ENCODE measurements around the gene VPS50.
"Not testable (repeated sequence)": the region's sequence is repeated elsewhere in the genome, so short reads cannot be mapped to it uniquely, and the experiment has no call there.

The VPS50 gene

GRCh38 chr7:93350338-93350737, 118.2 kb downstream of the VPS50 start:
- DNase-seq, result no peak

GRCh38 chr7:93352881-93353280, 120.7 kb downstream of the VPS50 start:
- no peak for DNase-seq

GRCh38 chr7:93354815-93355214, 122.6 kb downstream of the VPS50 start:
- DNase-seq, result no peak

DNA sequence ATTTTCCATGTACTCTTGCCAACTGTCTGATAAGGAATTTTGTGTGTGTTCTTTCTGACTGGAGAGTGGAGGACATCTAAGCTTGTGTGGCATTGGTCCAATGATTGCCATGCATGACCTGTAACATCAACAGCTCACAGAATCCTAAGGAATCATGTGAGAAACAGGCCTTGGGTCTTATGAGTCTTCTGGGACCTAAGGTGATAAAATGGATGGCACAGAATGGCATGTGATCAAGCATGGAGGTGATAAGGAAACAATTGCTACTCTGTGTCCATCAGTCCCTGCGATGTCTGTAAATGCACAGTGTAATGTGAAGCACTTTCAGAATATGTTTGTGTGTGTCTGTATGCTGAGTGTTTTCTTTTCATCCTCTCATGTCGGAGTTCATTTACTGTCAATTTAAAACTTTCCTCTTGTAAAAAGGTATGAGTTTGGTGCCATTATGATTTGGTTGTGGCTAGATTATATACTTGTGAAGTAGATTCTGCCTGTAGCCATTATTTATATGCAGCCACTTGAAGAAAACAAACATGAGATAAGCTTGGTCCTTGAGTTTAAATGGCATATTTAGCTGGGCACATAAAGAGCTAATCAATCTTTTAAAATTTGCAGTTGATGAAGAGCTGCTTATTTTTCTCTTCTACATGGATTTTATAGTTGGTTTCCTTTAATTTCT, 127.5 kb downstream of the VPS50 start:
- DNase-seq, result no peak

DNA sequence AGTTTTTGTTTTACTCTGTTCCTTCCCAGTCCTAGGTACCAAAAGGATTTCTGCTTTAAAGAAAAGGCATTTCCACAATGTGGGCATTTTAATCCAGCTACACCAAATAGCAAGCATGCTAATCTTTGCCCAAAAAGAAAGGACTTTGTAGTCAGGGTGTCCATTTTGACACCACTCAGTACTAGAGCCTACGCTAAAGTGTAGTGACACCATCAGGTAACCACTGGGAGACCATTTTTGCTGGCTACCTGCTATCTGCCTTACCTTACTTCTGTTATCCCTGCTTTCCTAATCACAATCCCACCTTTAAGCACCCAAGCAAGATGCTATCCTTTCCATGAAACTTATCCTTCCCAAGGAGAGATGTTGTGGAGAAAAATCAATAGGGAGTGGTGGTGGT, 129.7 kb downstream of the VPS50 start:
- no peak for DNase-seq

DNA sequence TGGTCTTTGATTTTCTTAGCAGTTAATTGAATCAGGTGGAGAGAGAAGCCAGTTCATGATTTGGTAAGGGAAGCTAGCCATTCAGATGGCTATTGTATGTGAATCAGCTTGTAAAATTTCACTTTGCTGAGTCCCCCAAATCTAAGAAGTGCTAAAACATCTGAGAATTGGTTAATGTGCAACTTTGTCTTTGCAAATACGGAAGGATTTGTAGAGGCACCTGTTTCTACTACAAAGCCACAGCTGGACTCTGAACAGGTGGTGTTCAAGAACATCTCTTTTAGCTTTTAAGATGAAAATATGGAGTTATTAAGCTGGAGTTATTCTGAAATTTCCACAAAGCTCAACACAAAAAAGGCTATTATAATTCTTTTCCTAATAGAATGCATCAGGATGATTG, 132.6 kb downstream of the VPS50 start:
- DNase-seq, result no peak

DNA sequence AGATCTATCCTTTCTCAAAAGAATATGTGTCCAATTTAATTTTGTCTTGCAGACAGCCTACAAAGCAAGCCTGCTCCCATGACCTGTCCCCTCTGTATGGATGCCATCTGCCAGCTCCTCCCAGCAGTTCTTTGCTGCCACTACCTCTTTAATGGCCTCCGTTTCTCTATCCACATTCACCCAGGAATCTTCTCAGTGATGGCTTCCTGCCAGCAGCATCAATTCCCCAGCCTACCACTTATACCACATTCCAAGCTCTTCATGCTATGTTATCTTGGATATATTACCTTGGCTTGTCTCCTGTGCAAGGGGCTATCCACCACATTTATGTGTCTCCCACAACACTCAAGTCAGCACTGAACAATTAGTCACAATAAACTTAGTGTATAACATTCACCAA, 133.2 kb downstream of the VPS50 start:
- no peak for DNase-seq

DNA sequence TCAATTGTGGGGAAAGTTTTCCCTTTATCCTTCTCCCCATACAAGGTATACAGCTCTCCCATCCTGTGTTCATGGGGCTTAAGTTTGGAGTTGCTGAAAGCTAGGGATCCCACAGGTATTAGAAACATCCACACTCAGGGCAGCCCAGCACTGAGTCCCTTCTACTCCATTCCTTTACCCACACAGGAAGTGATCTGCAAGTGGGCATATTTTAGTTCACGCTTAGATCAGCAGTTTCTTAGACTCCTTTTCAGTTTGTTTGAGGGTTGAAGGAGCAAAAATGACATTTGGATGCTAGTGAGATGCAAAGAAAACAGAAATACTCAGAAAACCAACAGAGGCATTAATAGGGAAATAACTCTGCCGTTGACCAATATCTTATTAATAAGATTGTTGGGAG, 134.7 kb downstream of the VPS50 start:
- no peak for DNase-seq

GRCh38 chr7:93367254-93367653, 135.1 kb downstream of the VPS50 start:
- no peak for DNase-seq

- not testable (repeated sequence) for DNase-seq
Measured at GRCh38 chr7:93370937-93371336, 138.8 kb downstream of the VPS50 start.

DNA sequence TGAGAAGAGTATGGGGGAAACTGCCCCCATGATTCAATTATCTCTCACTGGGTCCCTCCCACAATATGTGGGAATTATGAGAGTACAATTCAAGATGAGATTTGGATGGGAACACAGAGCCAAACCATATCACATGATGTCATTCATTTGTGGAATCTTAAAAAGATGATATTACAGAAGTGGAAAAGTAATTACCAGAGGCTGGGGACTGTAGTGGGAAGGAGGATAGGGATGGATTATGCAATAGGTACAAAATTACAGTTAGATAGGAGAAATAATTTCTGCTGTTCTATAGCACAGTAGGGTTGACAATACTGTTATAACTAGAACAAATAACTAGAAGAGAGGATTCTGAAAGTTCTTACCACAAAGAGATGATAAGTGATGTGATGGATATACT, 141.4 kb downstream of the VPS50 start:
- DNase-seq, result no peak

- no peak for DNase-seq
Measured at GRCh38 chr7:93374345-93374940, 142.3 kb downstream of the VPS50 start.

DNA sequence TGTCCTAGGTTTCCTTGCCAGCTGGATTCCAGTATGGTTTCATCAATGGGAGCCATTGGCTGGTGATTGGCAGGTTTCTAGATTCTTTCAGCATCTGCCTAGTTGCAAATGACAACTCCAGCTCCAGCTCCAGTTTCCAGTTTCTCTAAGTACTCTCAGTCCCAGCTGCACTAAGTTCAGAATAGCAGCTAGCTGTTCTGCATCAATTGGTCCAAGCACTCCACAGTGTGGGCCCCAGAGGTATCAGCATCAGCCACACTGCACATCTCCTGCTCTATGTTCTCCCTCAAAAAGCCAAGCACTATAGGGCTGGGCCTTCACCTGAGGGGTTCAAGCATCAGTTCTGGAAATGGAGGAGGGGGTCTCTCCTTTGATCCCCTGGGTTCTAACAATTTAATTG, 143.4 kb downstream of the VPS50 start:
- no peak for DNase-seq

GRCh38 chr7:93378131-93378760, 146.1 kb downstream of the VPS50 start:
- no peak for DNase-seq

DNA sequence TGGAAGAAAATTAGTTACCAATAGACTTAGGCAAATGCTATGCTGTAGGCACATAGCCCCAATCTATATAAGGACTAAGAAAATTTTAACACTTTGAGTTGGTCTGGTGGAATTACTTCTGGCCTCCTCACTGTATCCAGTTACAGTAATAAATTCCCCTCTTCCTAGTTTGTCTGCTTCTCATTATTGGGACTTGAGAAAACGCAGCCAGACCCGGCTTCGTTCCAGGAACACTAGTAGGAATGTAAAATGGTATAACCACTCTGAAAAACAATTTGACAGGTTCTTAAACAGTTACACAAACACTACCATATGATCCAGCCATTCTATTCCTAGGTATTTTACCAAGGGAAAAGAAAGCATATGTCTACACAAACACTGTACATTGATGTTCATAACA, 150.2 kb downstream of the VPS50 start:
- DNase-seq, result no peak

GRCh38 chr7:93390660-93391059, 158.5 kb downstream of the VPS50 start:
- DNase-seq, result no peak

GRCh38 chr7:93392984-93393383, 160.8 kb downstream of the VPS50 start:
- DNase-seq, result no peak

GRCh38 chr7:93399642-93400041, 167.5 kb downstream of the VPS50 start:
- no peak for DNase-seq

DNA sequence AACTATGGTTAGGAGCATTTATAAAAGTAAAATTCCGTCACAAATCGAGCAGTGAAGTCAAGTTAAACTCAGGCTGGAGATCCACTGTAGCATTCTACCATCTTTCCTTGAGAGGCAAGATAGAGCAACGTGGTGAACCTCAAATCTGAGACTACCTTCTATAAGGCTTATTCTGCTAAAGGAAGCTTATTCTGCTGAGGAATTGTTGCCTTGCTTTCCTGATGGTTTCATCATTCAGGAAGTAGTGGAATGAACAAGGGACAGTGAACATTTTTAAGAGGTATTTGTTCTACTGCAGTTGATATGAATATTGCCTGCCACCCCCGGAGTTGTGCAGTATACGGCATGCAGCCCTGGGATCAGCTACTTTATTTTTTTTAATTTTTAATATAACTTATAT, 170.8 kb downstream of the VPS50 start:
- DNase-seq, result no peak

- DNase-seq, result no peak
Measured at GRCh38 chr7:93407239-93407638, 175.1 kb downstream of the VPS50 start.

GRCh38 chr7:93409324-93409723, 177.2 kb downstream of the VPS50 start:
- no peak for DNase-seq

Data from NCI-H446 treated with DMSO at 0.1 percent for 48 hours (cell line).